OCI-LY1 (cell line): ENCODE data around the gene MAGI1.

Experiments
- H2AFZ ChIP-seq: fragments of 200-600 bp; sonication (generic), shearing (Covaris generic); 2 replicates; pipeline ENCODE4 v1.6.0; 2014; ENCODE audit warnings: antibody characterized with exemption, mild to moderate bottlenecking, low read length
- H3F3A ChIP-seq: fragments of 200-600 bp; sonication (generic), shearing (Covaris generic); 2 replicates; pipeline ENCODE4 v1.6.0; 2014; ENCODE audit warnings: mild to moderate bottlenecking, antibody characterized with exemption, low read length, moderate library complexity; ENCODE audit not compliant: insufficient read depth
- H3K27ac ChIP-seq: fragments of 200-600 bp; sonication (generic); 2 replicates; pipeline ENCODE4 v1.5.1; 2014; ENCODE audit warnings: low read length, mixed run types, mild to moderate bottlenecking, low read depth; ENCODE audit not compliant: poor library complexity, severe bottlenecking
- H3K27me3 ChIP-seq: fragments of 200-600 bp; sonication (generic); 2 replicates; pipeline ENCODE4 v1.6.0; 2014; ENCODE audit warnings: antibody characterized with exemption, mild to moderate bottlenecking, low read length, moderate library complexity; ENCODE audit not compliant: insufficient read depth
- H3K36me3 ChIP-seq: fragments of 200-600 bp; sonication (generic); 2 replicates; pipeline ENCODE4 v1.6.1; 2014; ENCODE audit warnings: mild to moderate bottlenecking, antibody characterized with exemption, low read length, moderate library complexity, mixed read lengths; ENCODE audit not compliant: insufficient read depth
- H3K4me1 ChIP-seq: fragments of 200-600 bp; sonication (generic); 2 replicates; pipeline ENCODE4 v1.5.1; 2014; ENCODE audit warnings: mild to moderate bottlenecking, low read length, moderate library complexity; ENCODE audit not compliant: insufficient read depth, severe bottlenecking
- H3K4me2 ChIP-seq: fragments of 200-600 bp; sonication (generic), shearing (Covaris generic); 2 replicates; pipeline ENCODE4 v1.6.1; 2014; ENCODE audit warnings: low read length
- H3K4me3 ChIP-seq: fragments of 200-600 bp; sonication (generic); 2 replicates; pipeline ENCODE4 v1.5.1; 2014; ENCODE audit warnings: low read length, low read depth, mild to moderate bottlenecking, mixed read lengths; ENCODE audit not compliant: poor library complexity, severe bottlenecking
- H3K79me2 ChIP-seq: fragments of 200-600 bp; shearing (Covaris generic); 2 replicates; pipeline ENCODE4 v1.6.1; 2016; ENCODE audit warnings: mixed run types, low read length, mixed read lengths; ENCODE audit not compliant: insufficient read depth
- H3K9ac ChIP-seq: fragments of 200-600 bp; sonication (generic), shearing (Covaris generic); 2 replicates; pipeline ENCODE4 v1.6.1; 2014; ENCODE audit warnings: mild to moderate bottlenecking, low read length, mixed read lengths
- H3K9me2 ChIP-seq: fragments of 200-600 bp; sonication (generic), shearing (Covaris generic); 2 replicates; pipeline ENCODE4 v1.6.1; 2014; ENCODE audit warnings: low read depth, mild to moderate bottlenecking, low read length, mixed read lengths
- H3K9me3 ChIP-seq: fragments of 200-600 bp; shearing (Covaris generic); 2 replicates; pipeline ENCODE4 v1.6.1; 2014; ENCODE audit warnings: low read length, mixed read lengths
- H4K20me1 ChIP-seq: fragments of 200-600 bp; sonication (generic), shearing (Covaris generic); 2 replicates; pipeline ENCODE4 v1.6.0; 2016; ENCODE audit warnings: mild to moderate bottlenecking, low read length; ENCODE audit not compliant: insufficient read depth
- EZH2 ChIP-seq: fragments of 200-600 bp; sonication (generic), shearing (Covaris generic); IDR thresholded peaks from 2 replicates; pipeline ENCODE4 v1.8.0; 2017; ENCODE audit warnings: borderline replicate concordance, mixed run types, mild to moderate bottlenecking, antibody characterized with exemption, low read length, moderate library complexity, mixed read lengths
- TF ChIP-seq, protein P1 (sequence below): fragments of 200-600 bp; sonication (generic), shearing (Covaris generic); IDR thresholded peaks from 2 replicates; pipeline ENCODE4 v1.5.1; 2017; ENCODE audit warnings: mild to moderate bottlenecking, antibody characterized with exemption, low read length, moderate library complexity, mixed read lengths

MAGI1 gene

DNA sequence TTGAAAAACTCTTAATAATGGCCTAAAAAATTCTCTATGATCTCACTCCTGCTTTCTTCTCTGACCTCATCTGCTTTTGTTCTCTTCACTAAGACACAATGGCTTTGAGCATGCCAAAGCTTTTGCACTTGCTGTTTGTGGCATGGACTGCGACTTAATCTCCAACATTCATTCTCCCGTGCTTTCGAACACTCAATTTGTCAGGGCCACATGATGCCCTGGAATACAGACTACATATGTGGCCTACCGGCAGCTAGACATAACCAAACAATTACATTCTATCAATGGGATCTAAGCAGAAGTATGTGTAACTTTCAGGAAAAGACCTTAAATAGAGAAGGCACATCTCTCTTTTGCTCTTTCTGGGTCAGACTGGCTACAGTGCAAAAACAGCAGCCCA, 506.5 kb downstream of the MAGI1 start:
- no peaks in the 10 kb centered on the region for H3F3A ChIP-seq

GRCh38 chr3:65531499-65531898, 507.2 kb downstream of the MAGI1 start:
- Histone ChIP-seq H3K79me2 (no peaks in the 10 kb centered on the region), H3K9me3 (no peaks in the 10 kb centered on the region), H3K9me2 (no peaks in the 10 kb centered on the region), H3F3A (no peaks in the 10 kb centered on the region), H3K4me3 (no peak overlapping the region), H3K4me2 (no peak overlapping the region), H3K36me3 (no peaks in the 10 kb centered on the region), H2AFZ (no peak overlapping the region), H3K9ac (no peak overlapping the region), H4K20me1 (no peaks in the 10 kb centered on the region), H3K4me1 (no peaks in the 10 kb centered on the region), H3K27me3 (no peaks in the 10 kb centered on the region), H3K27ac (no peak overlapping the region)
- TF ChIP-seq, protein P1, sequence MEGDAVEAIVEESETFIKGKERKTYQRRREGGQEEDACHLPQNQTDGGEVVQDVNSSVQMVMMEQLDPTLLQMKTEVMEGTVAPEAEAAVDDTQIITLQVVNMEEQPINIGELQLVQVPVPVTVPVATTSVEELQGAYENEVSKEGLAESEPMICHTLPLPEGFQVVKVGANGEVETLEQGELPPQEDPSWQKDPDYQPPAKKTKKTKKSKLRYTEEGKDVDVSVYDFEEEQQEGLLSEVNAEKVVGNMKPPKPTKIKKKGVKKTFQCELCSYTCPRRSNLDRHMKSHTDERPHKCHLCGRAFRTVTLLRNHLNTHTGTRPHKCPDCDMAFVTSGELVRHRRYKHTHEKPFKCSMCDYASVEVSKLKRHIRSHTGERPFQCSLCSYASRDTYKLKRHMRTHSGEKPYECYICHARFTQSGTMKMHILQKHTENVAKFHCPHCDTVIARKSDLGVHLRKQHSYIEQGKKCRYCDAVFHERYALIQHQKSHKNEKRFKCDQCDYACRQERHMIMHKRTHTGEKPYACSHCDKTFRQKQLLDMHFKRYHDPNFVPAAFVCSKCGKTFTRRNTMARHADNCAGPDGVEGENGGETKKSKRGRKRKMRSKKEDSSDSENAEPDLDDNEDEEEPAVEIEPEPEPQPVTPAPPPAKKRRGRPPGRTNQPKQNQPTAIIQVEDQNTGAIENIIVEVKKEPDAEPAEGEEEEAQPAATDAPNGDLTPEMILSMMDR = no peak
- no peak for TF ChIP-seq EZH2

More for the DNA sequence above, 506.5 kb downstream of the MAGI1 start:
- H3K4me2 ChIP-seq = no peak overlapping the region
- H3K9me3 ChIP-seq = no peaks in the 10 kb centered on the region
- H3K27ac ChIP-seq = no peak overlapping the region
- H3K4me1 ChIP-seq = no peaks in the 10 kb centered on the region
- TF ChIP-seq EZH2 = no peak
- TF ChIP-seq, protein P1 = no peak
- H3K36me3 ChIP-seq = no peaks in the 10 kb centered on the region
- no peaks in the 10 kb centered on the region for H3K27me3 ChIP-seq
- no peaks in the 10 kb centered on the region for H4K20me1 ChIP-seq
- H3K4me3 ChIP-seq = no peak overlapping the region
- no peak overlapping the region for H2AFZ ChIP-seq
- H3K9me2 ChIP-seq = no peaks in the 10 kb centered on the region
- no peaks in the 10 kb centered on the region for H3K79me2 ChIP-seq
- no peak overlapping the region for H3K9ac ChIP-seq

- no peak overlapping the region for H3K9ac ChIP-seq
- H3K36me3 ChIP-seq = no peaks in the 10 kb centered on the region
- H3K27me3 ChIP-seq = no peaks in the 10 kb centered on the region
- H3K9me3 ChIP-seq = no peaks in the 10 kb centered on the region
- H3K4me2 ChIP-seq = no peak overlapping the region
- H3K27ac ChIP-seq = no peak overlapping the region
- H4K20me1 ChIP-seq = no peaks in the 10 kb centered on the region
- H3F3A ChIP-seq = no peaks in the 10 kb centered on the region
- H3K79me2 ChIP-seq = no peaks in the 10 kb centered on the region
- TF ChIP-seq, protein P1 = no peak
- TF ChIP-seq EZH2 = no peak
- H3K4me3 ChIP-seq = no peak overlapping the region
- no peaks in the 10 kb centered on the region for H3K9me2 ChIP-seq
- no peaks in the 10 kb centered on the region for H3K4me1 ChIP-seq
- no peak overlapping the region for H2AFZ ChIP-seq
Measured at GRCh38 chr3:65526656-65527055, 512.1 kb downstream of the MAGI1 start.
